Astrocyte (in vitro differentiated cells and primary cell): Measurements from ENCODE around the gene FSD1. TPM values are rescaled to one million over a fixed set of nuclear protein-coding genes. Genes with fewer than 3 reads are reported as not detected.

Source experiments
- DNase-seq: peaks from one replicate; pipeline ENCODE4 v3.0.0-alpha.2; 2010; ENCODE audit warnings: low read depth
- FAIRE-seq: peaks from 2 replicates; lab custom pipeline; 2011; peaks lifted over from hg19 to GRCh38; lab: Jason Lieb, UNC
- H2AFZ ChIP-seq: 2 replicates; pipeline ENCODE4 v1.6.0; 2012; ENCODE audit warnings: low read depth, low read length, inconsistent platforms
- H3K27ac ChIP-seq: 2 replicates; pipeline ENCODE4 v1.5.1; 2011; ENCODE audit warnings: low read depth, low read length, inconsistent platforms
- H3K27me3 ChIP-seq: 2 replicates; pipeline ENCODE4 v1.6.0; 2011; ENCODE audit warnings: low read length, inconsistent platforms; ENCODE audit not compliant: insufficient read depth
- H3K36me3 ChIP-seq: 2 replicates; pipeline ENCODE4 v1.5.1; 2011; ENCODE audit warnings: low read length, inconsistent platforms; ENCODE audit not compliant: insufficient read depth
- H3K4me1 ChIP-seq: 2 replicates; pipeline ENCODE4 v1.5.1; 2011; ENCODE audit warnings: low read length, inconsistent platforms; ENCODE audit not compliant: insufficient read depth
- H3K4me2 ChIP-seq: 2 replicates; pipeline ENCODE4 v1.6.0; 2012; ENCODE audit warnings: low read length, inconsistent platforms
- H3K4me3 ChIP-seq: 2 replicates; pipeline ENCODE4 v1.5.1; 2011; ENCODE audit warnings: low read depth, mild to moderate bottlenecking, low read length, inconsistent platforms; ENCODE audit not compliant: insufficient read depth
- H3K79me2 ChIP-seq: 2 replicates; pipeline ENCODE4 v1.6.0; 2012; ENCODE audit warnings: mild to moderate bottlenecking, low read length, inconsistent platforms; ENCODE audit not compliant: insufficient read depth
- H3K9ac ChIP-seq: 2 replicates; pipeline ENCODE4 v1.6.0; 2012; ENCODE audit warnings: mild to moderate bottlenecking, low read length, inconsistent platforms
- H3K9me3 ChIP-seq: 2 replicates; pipeline ENCODE4 v1.5.1; 2012; ENCODE audit warnings: low read depth, mild to moderate bottlenecking, low read length, inconsistent platforms; ENCODE audit not compliant: insufficient read depth
- H4K20me1 ChIP-seq: 2 replicates; pipeline ENCODE4 v1.6.0; 2012; ENCODE audit warnings: low read length, inconsistent platforms; ENCODE audit not compliant: insufficient read depth
- H3K27ac Mint-ChIP-seq: one replicate; pipeline ENCODE4 v1.8.0; 2021; ENCODE audit warnings: mild to moderate bottlenecking, mixed read lengths; ENCODE audit not compliant: unreplicated experiment
- H3K27me3 Mint-ChIP-seq: one replicate; pipeline ENCODE4 v1.8.0; 2021; ENCODE audit warnings: low read depth, mixed read lengths; ENCODE audit not compliant: unreplicated experiment
- H3K36me3 Mint-ChIP-seq: one replicate; pipeline ENCODE4 v1.8.0; 2021; ENCODE audit warnings: low read depth, mixed read lengths; ENCODE audit not compliant: unreplicated experiment
- H3K4me1 Mint-ChIP-seq: one replicate; pipeline ENCODE4 v1.8.0; 2021; ENCODE audit warnings: low read depth, mixed read lengths; ENCODE audit not compliant: unreplicated experiment
- H3K4me3 Mint-ChIP-seq: one replicate; pipeline ENCODE4 v1.8.0; 2021; ENCODE audit warnings: mild to moderate bottlenecking, moderate library complexity, mixed read lengths; ENCODE audit not compliant: unreplicated experiment
- H3K9me3 Mint-ChIP-seq: one replicate; pipeline ENCODE4 v1.8.0; 2021; ENCODE audit warnings: mild to moderate bottlenecking, mixed read lengths; ENCODE audit not compliant: unreplicated experiment
- CTCF ChIP-seq: IDR thresholded peaks from 2 replicates; pipeline ENCODE4 v1.5.1; 2011; ENCODE audit warnings: low read depth, mild to moderate bottlenecking, inconsistent platforms, low read length, moderate library complexity; ENCODE audit not compliant: insufficient read depth
- EZH2 ChIP-seq: IDR thresholded peaks from 2 replicates; pipeline ENCODE4 v1.6.1; 2012; ENCODE audit warnings: mild to moderate bottlenecking, low read length, inconsistent platforms; ENCODE audit not compliant: insufficient read depth
- total RNA-seq: library from RNA; stranded (reverse); gene quantifications from 2 replicates; pipeline ENCODE4 v1.2.1, GENCODE V29; 2021

Gene FSD1
- total RNA-seq, 1 donor from 2014 or later: 15.1 TPM

GRCh38 chr19:4258181-4258580 is 46.2 kb upstream of the FSD1 start:
- Mint-ChIP-seq H3K36me3 (peaks cover 24% of the 10 kb centered on the region), H3K4me3 (no peak overlapping the region), H3K9me3 (peaks cover 4% of the 10 kb centered on the region), H3K27ac (no peak overlapping the region), H3K4me1 (no peaks in the 10 kb centered on the region), H3K27me3 (no peaks in the 10 kb centered on the region)
- Histone ChIP-seq H3K4me1 (no peaks in the 10 kb centered on the region), H3K4me2 (no peak overlapping the region), H2AFZ (no peak overlapping the region), H3K4me3 (no peak overlapping the region), H4K20me1 (no peaks in the 10 kb centered on the region), H3K79me2 (no peaks in the 10 kb centered on the region), H3K9ac (no peak overlapping the region), H3K27ac (no peak overlapping the region), H3K36me3 (peaks cover 15% of the 10 kb centered on the region), H3K27me3 (no peaks in the 10 kb centered on the region), H3K9me3 (peaks cover 3% of the 10 kb centered on the region)
- FAIRE-seq (no peak), DNase-seq (no peak)
- TF ChIP-seq CTCF (no peak), EZH2 (no peak)

GRCh38 chr19:4260613-4261191 is 43.7 kb upstream of the FSD1 start:
- H3K36me3 ChIP-seq: peaks cover 9% of the 10 kb centered on the region
- no peak overlapping the region for H3K4me2 ChIP-seq
- H3K27me3 Mint-ChIP-seq: no peaks in the 10 kb centered on the region
- H3K4me3 Mint-ChIP-seq: no peak overlapping the region
- no peaks in the 10 kb centered on the region for H4K20me1 ChIP-seq
- H3K4me1 ChIP-seq: no peaks in the 10 kb centered on the region
- no peak overlapping the region for H3K9ac ChIP-seq
- no peaks in the 10 kb centered on the region for H3K9me3 Mint-ChIP-seq
- H3K36me3 Mint-ChIP-seq: peaks cover 16% of the 10 kb centered on the region
- FAIRE-seq: no peak
- DNase-seq: no peak
- no peaks in the 10 kb centered on the region for H3K4me1 Mint-ChIP-seq
- H3K9me3 ChIP-seq: peaks cover 3% of the 10 kb centered on the region
- H3K27ac Mint-ChIP-seq: no peak overlapping the region
- H3K79me2 ChIP-seq: no peaks in the 10 kb centered on the region
- H2AFZ ChIP-seq: no peak overlapping the region
- TF ChIP-seq CTCF: no peak
- TF ChIP-seq EZH2: no peak
- no peaks in the 10 kb centered on the region for H3K27me3 ChIP-seq
- no peak overlapping the region for H3K4me3 ChIP-seq
- no peak overlapping the region for H3K27ac ChIP-seq

GRCh38 chr19:4264812-4265211 is 39.6 kb upstream of the FSD1 start:
- no peak overlapping the region for H3K27ac Mint-ChIP-seq
- no peaks in the 10 kb centered on the region for H3K9me3 Mint-ChIP-seq
- Histone ChIP-seq H3K36me3 (peaks cover 5% of the 10 kb centered on the region), H3K4me2 (no peak overlapping the region), H3K9me3 (no peaks in the 10 kb centered on the region), H2AFZ (no peak overlapping the region), H3K27me3 (no peaks in the 10 kb centered on the region), H3K4me3 (no peak overlapping the region), H3K79me2 (no peaks in the 10 kb centered on the region), H4K20me1 (peaks cover 6% of the 10 kb centered on the region), H3K27ac (no peak overlapping the region), H3K9ac (no peak overlapping the region), H3K4me1 (no peaks in the 10 kb centered on the region)
- peaks cover 7% of the 10 kb centered on the region for H3K36me3 Mint-ChIP-seq
- DNase-seq: no peak
- no peaks in the 10 kb centered on the region for H3K27me3 Mint-ChIP-seq
- no peak overlapping the region for H3K4me3 Mint-ChIP-seq
- no peaks in the 10 kb centered on the region for H3K4me1 Mint-ChIP-seq
- no peak for TF ChIP-seq CTCF
- no peak for TF ChIP-seq EZH2
- FAIRE-seq: no peak
